ENCODE measurements around the gene RUNX1.

The RUNX1 gene

GRCh38 chr21:34936883-34937563, 112.1 kb downstream of the RUNX1 start:
- no peaks in the 10 kb centered on the region for H3K27me3 ChIP-seq (replicated peaks; ENCODE audit: control insufficient read depth, insufficient read depth, low read length)
- DNase-seq (ENCODE audit: extremely low read depth, insufficient read length): no peak
- H3K4me3 ChIP-seq (replicated peaks; ENCODE audit: low read depth, low read length): no peak overlapping the region
- no peak for TF ChIP-seq CTCF (IDR thresholded peaks at IDR 0.05; ENCODE audit: insufficient read depth, low read length, poor library complexity, severe bottlenecking)
- no peaks in the 10 kb centered on the region for H3K36me3 ChIP-seq (ENCODE audit: control insufficient read depth, insufficient read depth, low read length)

GRCh38 chr21:34936371-34936789, 112.7 kb downstream of the RUNX1 start:
- no peaks in the 10 kb centered on the region for H3K36me3 ChIP-seq (ENCODE audit: control insufficient read depth, insufficient read depth, low read length)
- TF ChIP-seq CTCF (IDR thresholded peaks at IDR 0.05; ENCODE audit: insufficient read depth, low read length, poor library complexity, severe bottlenecking): no peak
- no peak for DNase-seq (ENCODE audit: extremely low read depth, insufficient read length)

GRCh38 chr21:34935898-34936297, 113.2 kb downstream of the RUNX1 start:
- no peak for TF ChIP-seq CTCF (IDR thresholded peaks at IDR 0.05; ENCODE audit: insufficient read depth, low read length, poor library complexity, severe bottlenecking)

More at GRCh38 chr21:34936371-34936789, 112.7 kb downstream of the RUNX1 start:
- H3K27me3 ChIP-seq (replicated peaks; ENCODE audit: control insufficient read depth, insufficient read depth, low read length): no peaks in the 10 kb centered on the region
- no peak overlapping the region for H3K4me3 ChIP-seq (replicated peaks; ENCODE audit: low read depth, low read length)

GRCh38 chr21:34935452-34935851, 113.7 kb downstream of the RUNX1 start:
- no peak for TF ChIP-seq CTCF (IDR thresholded peaks at IDR 0.05; ENCODE audit: insufficient read depth, low read length, poor library complexity, severe bottlenecking)
- Histone ChIP-seq H3K4me3 (replicated peaks; ENCODE audit: low read depth, low read length) (no peak overlapping the region), H3K36me3 (ENCODE audit: control insufficient read depth, insufficient read depth, low read length) (no peaks in the 10 kb centered on the region), H3K27me3 (replicated peaks; ENCODE audit: control insufficient read depth, insufficient read depth, low read length) (no peaks in the 10 kb centered on the region)
- no peak for DNase-seq (ENCODE audit: extremely low read depth, insufficient read length)

More at GRCh38 chr21:34935898-34936297, 113.2 kb downstream of the RUNX1 start:
- no peaks in the 10 kb centered on the region for H3K27me3 ChIP-seq (replicated peaks; ENCODE audit: control insufficient read depth, insufficient read depth, low read length)
- no peak overlapping the region for H3K4me3 ChIP-seq (replicated peaks; ENCODE audit: low read depth, low read length)
- no peak for DNase-seq (ENCODE audit: extremely low read depth, insufficient read length)
- H3K36me3 ChIP-seq (ENCODE audit: control insufficient read depth, insufficient read depth, low read length): no peaks in the 10 kb centered on the region

- no peak for DNase-seq (ENCODE audit: extremely low read depth, insufficient read length)
- Histone ChIP-seq H3K27me3 (replicated peaks; ENCODE audit: control insufficient read depth, insufficient read depth, low read length) (no peaks in the 10 kb centered on the region), H3K36me3 (ENCODE audit: control insufficient read depth, insufficient read depth, low read length) (no peaks in the 10 kb centered on the region), H3K4me3 (replicated peaks; ENCODE audit: low read depth, low read length) (no peak overlapping the region)
- no peak for TF ChIP-seq CTCF (IDR thresholded peaks at IDR 0.05; ENCODE audit: insufficient read depth, low read length, poor library complexity, severe bottlenecking)
Measured at GRCh38 chr21:34934350-34934749, 114.8 kb downstream of the RUNX1 start.
